Hepatocyte (in vitro differentiated cells): ENCODE data around the gene TERF2IP. TPM values are rescaled to one million over a fixed set of nuclear protein-coding genes. Genes with fewer than 3 reads are reported as not detected.

Source experiments
- polyA plus RNA-seq: library from polyadenylated mRNA; unstranded; fragments of >200 nt; fragmentation: Nextera tagmentation; extraction: Ambion mirVana; gene quantifications from 2 replicates; pipeline ENCODE4 v1.2.1, GENCODE V29; 2016
- small RNA-seq: library from RNA; depleted of rRNA; stranded (forward); fragments of <200 nt; gene quantifications from one replicate; pipeline ENCODE3, GENCODE V24; 2014
- total RNA-seq: library from RNA; depleted of rRNA; stranded (reverse); fragments of >200 nt; gene quantifications from 2 replicates; pipeline ENCODE4 v1.2.3, GENCODE V29; 2014

TERF2IP gene
- total and polyA plus RNA-seq, 2 experiments from 2014 or later: 50.2 to 78.5 TPM

Small RNAs within 50 kb of the gene (small RNA-seq; reads per million reads assigned to genes)
- gene RN7SL520P: not detected

Other genes with a start within 250 kb of the TERF2IP start
- gene CFDP1, start 214.3 kb upstream of the TERF2IP start, total RNA-seq: 106 and 116 TPM in 2 replicates
- gene CFDP1, start 214.3 kb upstream of the TERF2IP start, polyA plus RNA-seq: 97.1 and 114 TPM in 2 replicates
- 42.1 and 43.6 TPM in 2 replicates for gene TMEM170A, start 183.1 kb upstream of the TERF2IP start, total RNA-seq
- gene TMEM170A, start 183.1 kb upstream of the TERF2IP start, polyA plus RNA-seq: 15.0 and 21.1 TPM in 2 replicates
- 0.32 and 0.33 TPM in 2 replicates for gene CHST6, start 152.3 kb upstream of the TERF2IP start, total RNA-seq
- 0.16 and 0.37 TPM in 2 replicates for gene CHST6, start 152.3 kb upstream of the TERF2IP start, polyA plus RNA-seq
- 0.32 TPM in 1 of 2 replicates, not detected in the other for gene CHST5, start 111.7 kb upstream of the TERF2IP start, total RNA-seq
- not detected in 2 replicates for gene CHST5, start 111.7 kb upstream of the TERF2IP start, polyA plus RNA-seq
- 5.4 and 14.2 TPM in 2 replicates for gene TMEM231, start 91.5 kb upstream of the TERF2IP start, total RNA-seq
- gene TMEM231, start 91.5 kb upstream of the TERF2IP start, polyA plus RNA-seq: 3.5 and 7.1 TPM in 2 replicates
- 106 and 143 TPM in 2 replicates for gene GABARAPL2, start 81.4 kb upstream of the TERF2IP start, total RNA-seq
- 211 and 232 TPM in 2 replicates for gene GABARAPL2, start 81.4 kb upstream of the TERF2IP start, polyA plus RNA-seq
- 29.5 and 37.9 TPM in 2 replicates for gene ADAT1, start 24.5 kb upstream of the TERF2IP start, total RNA-seq
- 16.1 and 21.2 TPM in 2 replicates for gene ADAT1, start 24.5 kb upstream of the TERF2IP start, polyA plus RNA-seq
- gene KARS1, start 108 bp upstream of the TERF2IP start, total RNA-seq: 120 and 126 TPM in 2 replicates
- gene KARS1, start 108 bp upstream of the TERF2IP start, polyA plus RNA-seq: 86.6 and 112 TPM in 2 replicates
- not detected in 2 replicates for gene CPHXL2, start 29.2 kb downstream of the TERF2IP start, total RNA-seq
- gene CPHXL2, start 29.2 kb downstream of the TERF2IP start, polyA plus RNA-seq: not detected in 2 replicates
- not detected in 2 replicates for gene DUXB, start 53.7 kb downstream of the TERF2IP start, total RNA-seq
- gene DUXB, start 53.7 kb downstream of the TERF2IP start, polyA plus RNA-seq: not detected in 2 replicates
- not detected in 2 replicates for gene CPHXL, start 78.7 kb downstream of the TERF2IP start, total RNA-seq
- not detected in 2 replicates for gene CPHXL, start 78.7 kb downstream of the TERF2IP start, polyA plus RNA-seq